T1000 (cell line): ENCODE data around the gene MSI2.
A peak's percentile ranks its signal among the peaks of the same experiment; 100 is the strongest.

Experiments used
- DNase-seq: peaks from one replicate; lab custom pipeline; 2025; ENCODE audit warnings: mixed read lengths; lab: John Stamatoyannopoulos, UW

The MSI2 gene

GRCh38 chr17:57506774-57507127 is 250.4 kb downstream of the MSI2 start:
- DNase-seq: no peak

GRCh38 chr17:57507828-57508227 is 251.5 kb downstream of the MSI2 start:
- no peak for DNase-seq

DNA sequence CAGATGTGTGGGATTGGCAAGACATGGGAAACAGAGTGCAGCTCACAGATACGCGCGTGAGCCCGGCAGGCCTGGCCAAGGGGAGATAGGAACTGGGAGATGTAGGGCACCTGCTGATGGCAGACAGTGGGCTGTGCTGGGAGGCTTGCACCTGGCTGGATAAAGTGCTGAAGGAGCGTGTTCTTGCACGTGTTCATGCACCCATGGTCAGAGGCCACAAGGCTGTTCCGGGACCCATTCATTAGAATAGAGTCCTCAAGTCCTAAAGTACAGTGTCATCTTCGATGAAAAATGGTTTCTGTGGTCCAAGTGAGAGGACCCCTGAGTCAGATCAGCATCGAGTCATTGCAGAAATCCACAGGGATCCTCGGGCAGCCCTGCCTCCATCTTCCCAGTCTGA is 252.3 kb downstream of the MSI2 start:
- DNase-seq: no peak

DNA sequence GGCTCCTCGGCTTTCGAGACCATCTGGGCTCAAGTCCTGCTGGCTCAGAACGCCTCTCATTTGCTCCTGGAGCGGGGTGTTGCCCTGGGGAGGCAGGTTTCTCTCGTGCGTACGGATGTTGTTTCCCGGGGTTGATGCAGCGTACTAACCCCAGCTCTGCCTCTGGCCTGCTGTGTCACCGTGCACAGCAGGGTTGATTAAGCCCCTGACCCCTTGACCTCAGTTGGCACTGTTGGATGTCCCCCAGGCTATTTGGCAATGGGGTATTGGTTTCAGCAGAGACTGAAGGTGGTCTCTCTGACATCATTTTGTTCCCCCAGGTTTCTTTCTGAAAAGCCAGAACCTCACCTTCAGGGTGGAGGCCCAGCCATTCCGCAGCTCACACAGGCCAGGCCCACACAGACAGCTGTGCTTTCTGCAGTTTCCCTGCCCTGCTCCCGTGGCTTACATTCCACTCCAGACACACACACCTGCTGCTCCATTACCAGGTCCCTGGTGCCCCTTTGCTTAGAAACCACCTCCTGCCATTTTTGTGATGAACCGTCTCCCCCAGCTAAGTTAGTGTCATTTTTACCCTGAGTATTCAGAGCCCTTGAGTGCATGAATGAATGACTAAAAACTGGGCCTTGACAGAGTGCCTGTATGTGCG is 255.3 kb downstream of the MSI2 start:
- DNase-seq: no peak

GRCh38 chr17:57512258-57512657 is 255.9 kb downstream of the MSI2 start:
- DNase-seq: no peak

DNA sequence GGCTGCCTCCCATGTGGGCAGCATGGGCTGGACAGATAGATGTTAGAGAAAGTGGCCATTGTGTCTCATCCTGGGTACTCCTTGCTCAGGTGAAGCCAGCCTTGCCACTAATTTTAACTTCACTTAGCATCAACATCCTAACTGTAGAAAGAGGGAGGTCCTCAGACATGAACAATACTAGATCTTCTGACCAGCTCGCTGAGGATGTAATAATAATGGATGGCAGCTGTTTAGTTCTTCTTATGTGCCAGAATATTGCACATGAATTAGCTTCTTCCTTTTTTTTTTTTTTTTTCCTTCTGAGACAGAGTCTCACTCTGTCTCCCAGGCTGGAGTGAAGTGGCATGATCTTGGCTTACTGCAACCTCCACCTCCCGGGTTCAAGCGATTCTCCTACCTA is 256.4 kb downstream of the MSI2 start:
- no peak for DNase-seq

GRCh38 chr17:57513569-57513968 is 257.2 kb downstream of the MSI2 start:
- no peak for DNase-seq

GRCh38 chr17:57514614-57515013 is 258.3 kb downstream of the MSI2 start:
- no peak for DNase-seq

DNA sequence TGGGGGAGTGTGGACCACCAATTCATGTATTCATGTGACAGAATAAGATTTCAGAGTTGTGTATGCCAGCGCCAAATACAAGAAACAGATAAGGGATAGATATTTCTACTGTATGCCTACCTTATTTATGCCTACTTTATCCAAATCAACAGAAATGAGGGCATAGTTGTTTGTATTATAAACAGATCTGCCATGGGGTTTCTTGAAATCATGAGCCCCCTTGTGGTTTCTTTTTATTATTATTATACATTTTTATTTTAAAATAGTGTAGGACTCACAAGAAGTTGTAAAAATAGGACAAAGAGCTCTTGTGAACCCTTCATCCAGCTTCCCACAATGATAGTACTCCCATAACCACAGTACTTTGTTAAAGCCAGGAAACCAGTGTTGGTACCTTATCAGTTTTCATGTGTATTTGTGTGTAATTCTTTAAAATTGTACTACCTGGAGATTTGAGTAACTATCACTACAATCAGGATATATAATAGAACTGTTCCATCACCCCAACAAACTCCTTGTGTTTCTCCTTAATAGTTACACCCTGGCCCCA is 259.4 kb downstream of the MSI2 start:
- DNase-seq: no peak

GRCh38 chr17:57516290-57517230 is 260.2 kb downstream of the MSI2 start:
- DNase-seq: no peak

- DNase-seq: no peak
Observed at GRCh38 chr17:57517273-57517631, 260.9 kb downstream of the MSI2 start.

DNA sequence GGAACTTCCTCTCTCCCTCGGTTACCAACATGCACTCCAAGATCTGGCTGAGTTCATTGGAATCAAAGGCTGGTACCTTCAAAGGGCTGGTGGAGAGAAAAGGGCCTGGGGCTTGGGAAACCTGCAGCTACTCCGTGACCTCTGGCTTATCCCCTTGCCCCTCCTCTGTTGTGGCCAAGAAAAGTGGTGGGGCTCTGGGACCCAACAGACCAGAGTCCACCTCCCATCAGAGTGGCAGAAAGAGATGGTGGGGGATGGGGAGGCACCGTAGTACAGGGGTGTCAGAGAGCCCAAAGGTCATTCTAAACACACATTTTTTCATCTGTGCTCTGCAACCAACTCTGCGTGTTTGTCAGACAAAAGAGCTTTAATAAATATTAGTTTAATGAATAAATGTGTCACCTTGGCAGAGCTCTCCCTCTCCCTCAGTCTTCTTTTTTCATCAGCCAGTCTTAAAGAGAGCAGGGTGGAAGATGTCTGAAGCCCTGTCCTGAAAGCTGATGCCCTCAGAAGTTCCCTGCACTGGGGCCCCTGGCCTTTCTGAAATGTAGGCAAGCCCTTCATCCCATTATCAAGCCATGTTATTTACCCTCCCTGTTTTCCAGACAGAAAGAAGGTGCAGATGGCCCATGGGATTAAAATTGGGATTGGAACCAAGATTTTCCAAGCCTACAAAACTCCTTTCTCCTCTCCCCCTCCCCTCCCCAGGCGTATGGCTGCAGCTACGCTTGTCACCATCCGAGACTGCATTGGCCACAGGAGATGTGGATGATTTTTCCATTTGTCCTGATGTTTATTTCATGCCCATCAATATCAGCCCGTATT is 261.5 kb downstream of the MSI2 start:
- DNase-seq: no peak

- DNase-seq: peak; percentile 46
Observed at GRCh38 chr17:57518587-57519581, 262.6 kb downstream of the MSI2 start.

GRCh38 chr17:57519800-57520199 is 263.5 kb downstream of the MSI2 start:
- no peak for DNase-seq

DNA sequence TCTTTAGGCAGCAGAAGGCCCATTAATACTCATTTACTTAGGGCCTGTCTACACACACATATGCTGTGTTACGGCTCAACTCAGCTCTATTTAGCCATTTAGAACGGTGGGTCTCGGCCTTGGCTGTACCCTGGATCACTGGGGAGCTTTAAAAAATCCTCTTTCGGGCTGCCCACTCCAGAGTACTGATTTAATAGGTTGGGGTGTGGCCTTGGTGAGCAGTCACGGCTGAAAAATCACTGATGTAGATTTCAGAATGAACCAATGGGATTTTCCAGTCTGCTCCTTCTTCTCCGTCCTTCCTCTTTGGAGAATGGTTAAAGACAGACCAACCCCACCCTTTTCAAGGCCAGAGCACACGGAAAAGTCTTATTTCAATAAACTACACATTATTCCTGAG is 265.3 kb downstream of the MSI2 start:
- DNase-seq: no peak

GRCh38 chr17:57522042-57523005 is 266.0 kb downstream of the MSI2 start:
- no peak for DNase-seq

DNA sequence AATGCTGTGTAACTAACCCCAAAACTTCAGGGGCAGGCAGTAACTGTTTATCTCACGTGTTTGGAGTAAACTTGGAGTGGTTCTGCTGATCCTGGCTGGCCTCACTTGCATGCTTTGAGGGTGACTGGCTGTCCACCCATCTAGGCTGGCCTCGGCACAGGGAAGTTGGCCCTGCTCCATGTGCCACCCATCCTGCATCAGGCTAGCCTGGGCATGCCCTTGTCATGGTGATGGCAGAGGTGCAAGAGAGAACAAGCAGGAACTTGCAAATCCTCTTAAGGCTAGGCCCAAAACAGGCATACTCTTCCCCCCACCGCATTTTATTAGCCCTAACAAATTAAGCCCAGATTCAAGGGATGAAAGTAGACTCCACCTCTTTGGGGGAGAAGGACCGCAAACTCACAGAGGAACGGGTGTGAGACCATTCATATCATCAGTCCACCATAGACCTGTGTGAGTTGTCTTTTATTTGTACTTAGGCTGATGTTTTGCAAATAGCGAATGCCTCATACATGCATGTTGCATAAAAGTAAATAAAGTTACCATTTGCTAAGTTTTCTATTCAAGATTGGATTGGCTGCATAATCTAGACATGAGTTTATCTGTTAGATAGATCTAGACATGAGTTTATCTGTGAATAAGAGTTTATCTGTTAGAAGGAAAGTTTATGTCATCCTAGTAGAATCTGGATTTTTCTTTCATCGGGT is 267.8 kb downstream of the MSI2 start:
- DNase-seq: peak; percentile 88

GRCh38 chr17:57524839-57525568 is 268.7 kb downstream of the MSI2 start:
- no peak for DNase-seq
